MG63 (cell line): ENCODE measurements around the gene ST3GAL3. TPM values are rescaled to one million over a fixed set of nuclear protein-coding genes. Genes with fewer than 3 reads are reported as not detected.

ENCODE experiments used
- DNase-seq: peaks from one replicate; pipeline ENCODE4 v3.0.0-alpha.2; 2020
- H3K27me3 ChIP-seq: fragments of 250-450 bp; sonication (Bioruptor Pico); 2 replicates; pipeline ENCODE4 v1.5.1; 2020; ENCODE audit warnings: mild to moderate bottlenecking, moderate library complexity
- H3K36me3 ChIP-seq: fragments of 250-450 bp; sonication (Bioruptor Pico); 2 replicates; pipeline ENCODE4 v1.5.1; 2020; ENCODE audit warnings: mild to moderate bottlenecking, moderate library complexity
- H3K4me3 ChIP-seq: fragments of 250-450 bp; sonication (Bioruptor Pico); 2 replicates; pipeline ENCODE4 v1.5.1; 2020; ENCODE audit warnings: mild to moderate bottlenecking, moderate library complexity
- H3K9me3 ChIP-seq: fragments of 250-450 bp; sonication (Bioruptor Pico); 2 replicates; pipeline ENCODE4 v1.5.1; 2020; ENCODE audit warnings: mild to moderate bottlenecking, moderate library complexity
- total RNA-seq: library from RNA; depleted of rRNA; stranded (reverse); fragments of >200 nt; shearing (Covaris generic); gene quantifications from 2 replicates; pipeline ENCODE4 v1.2.3, GENCODE V29; 2014; ENCODE audit warnings: low replicate concordance

Gene ST3GAL3
- total RNA-seq, 1 experiment from 2014 or later = 9.2 TPM

DNA sequence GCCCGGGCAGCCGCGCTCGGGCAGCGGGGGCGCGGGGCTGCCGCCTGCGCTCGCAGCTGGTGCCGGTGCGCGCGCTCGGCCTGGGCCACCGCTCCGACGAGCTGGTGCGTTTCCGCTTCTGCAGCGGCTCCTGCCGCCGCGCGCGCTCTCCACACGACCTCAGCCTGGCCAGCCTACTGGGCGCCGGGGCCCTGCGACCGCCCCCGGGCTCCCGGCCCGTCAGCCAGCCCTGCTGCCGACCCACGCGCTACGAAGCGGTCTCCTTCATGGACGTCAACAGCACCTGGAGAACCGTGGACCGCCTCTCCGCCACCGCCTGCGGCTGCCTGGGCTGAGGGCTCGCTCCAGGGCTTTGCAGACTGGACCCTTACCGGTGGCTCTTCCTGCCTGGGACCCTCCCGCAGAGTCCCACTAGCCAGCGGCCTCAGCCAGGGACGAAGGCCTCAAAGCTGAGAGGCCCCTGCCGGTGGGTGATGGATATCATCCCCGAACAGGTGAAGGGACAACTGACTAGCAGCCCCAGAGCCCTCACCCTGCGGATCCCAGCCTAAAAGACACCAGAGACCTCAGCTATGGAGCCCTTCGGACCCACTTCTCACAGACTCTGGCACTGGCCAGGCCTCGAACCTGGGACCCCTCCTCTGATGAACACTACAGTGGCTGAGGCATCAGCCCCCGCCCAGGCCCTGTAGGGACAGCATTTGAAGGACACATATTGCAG is 229.3 kb downstream of the ST3GAL3 start:
- no peaks in the 10 kb centered on the region for H3K36me3 ChIP-seq
- no peaks in the 10 kb centered on the region for H3K9me3 ChIP-seq
- H3K27me3 ChIP-seq = no peaks in the 10 kb centered on the region
- no peak for DNase-seq
- H3K4me3 ChIP-seq = no peak overlapping the region

DNA sequence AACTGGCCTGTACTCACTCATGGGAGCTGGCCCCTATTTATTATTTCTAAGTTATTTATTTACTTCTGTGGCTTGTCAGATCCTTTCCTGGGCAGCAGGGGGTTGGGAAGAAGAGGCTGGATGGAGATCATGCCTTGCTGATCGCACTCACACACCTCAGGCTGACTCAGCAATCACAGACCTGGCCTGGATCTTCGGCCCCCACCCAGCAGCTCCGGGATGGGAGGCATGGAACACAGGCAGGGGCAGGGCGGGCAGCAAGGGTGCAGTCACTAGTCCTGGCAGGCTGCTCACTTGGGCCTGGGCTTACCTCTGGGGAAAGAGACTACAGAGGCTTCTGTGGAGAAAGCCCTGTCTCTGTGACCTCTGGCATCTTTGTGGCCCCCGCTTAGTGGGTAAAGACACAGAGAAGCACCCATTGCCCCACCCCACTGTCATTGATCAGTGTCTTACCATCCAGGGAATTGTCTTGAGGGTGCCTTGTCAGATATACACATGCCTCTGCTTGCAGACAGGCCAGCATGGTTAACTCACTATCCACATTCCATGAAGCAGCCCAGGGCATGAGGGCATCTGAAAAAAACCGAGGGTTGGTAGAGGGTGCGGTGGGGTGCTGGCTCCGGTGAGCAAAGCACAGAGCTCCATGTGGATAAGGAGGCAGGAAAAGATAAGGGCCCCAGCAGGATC is 230.0 kb downstream of the ST3GAL3 start:
- no peak overlapping the region for H3K4me3 ChIP-seq
- no peaks in the 10 kb centered on the region for H3K27me3 ChIP-seq
- DNase-seq = no peak
- H3K36me3 ChIP-seq = no peaks in the 10 kb centered on the region
- H3K9me3 ChIP-seq = no peaks in the 10 kb centered on the region

DNA sequence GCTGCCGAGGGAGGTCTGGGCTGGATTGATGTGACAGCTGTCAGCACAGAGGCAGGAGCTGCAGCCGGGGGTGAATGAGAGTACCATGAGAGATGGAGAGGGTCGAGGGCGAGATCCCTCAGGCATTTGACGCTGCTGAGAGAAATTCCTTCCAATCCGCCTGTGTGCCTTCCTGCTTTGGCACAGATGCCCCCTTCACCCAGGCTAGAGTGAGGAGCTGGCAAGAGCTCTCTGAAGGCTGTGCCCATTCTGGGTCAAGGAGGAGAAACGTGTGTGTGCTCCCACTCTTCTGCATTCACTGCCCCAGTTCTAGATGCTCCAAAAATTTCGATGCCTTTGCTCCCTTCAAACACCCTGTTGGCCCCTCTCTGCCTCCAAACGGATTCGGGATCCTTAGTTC is 231.0 kb downstream of the ST3GAL3 start:
- no peak for DNase-seq
- no peaks in the 10 kb centered on the region for H3K9me3 ChIP-seq
- no peaks in the 10 kb centered on the region for H3K36me3 ChIP-seq
- H3K27me3 ChIP-seq = no peaks in the 10 kb centered on the region
- H3K4me3 ChIP-seq = no peak overlapping the region

DNA sequence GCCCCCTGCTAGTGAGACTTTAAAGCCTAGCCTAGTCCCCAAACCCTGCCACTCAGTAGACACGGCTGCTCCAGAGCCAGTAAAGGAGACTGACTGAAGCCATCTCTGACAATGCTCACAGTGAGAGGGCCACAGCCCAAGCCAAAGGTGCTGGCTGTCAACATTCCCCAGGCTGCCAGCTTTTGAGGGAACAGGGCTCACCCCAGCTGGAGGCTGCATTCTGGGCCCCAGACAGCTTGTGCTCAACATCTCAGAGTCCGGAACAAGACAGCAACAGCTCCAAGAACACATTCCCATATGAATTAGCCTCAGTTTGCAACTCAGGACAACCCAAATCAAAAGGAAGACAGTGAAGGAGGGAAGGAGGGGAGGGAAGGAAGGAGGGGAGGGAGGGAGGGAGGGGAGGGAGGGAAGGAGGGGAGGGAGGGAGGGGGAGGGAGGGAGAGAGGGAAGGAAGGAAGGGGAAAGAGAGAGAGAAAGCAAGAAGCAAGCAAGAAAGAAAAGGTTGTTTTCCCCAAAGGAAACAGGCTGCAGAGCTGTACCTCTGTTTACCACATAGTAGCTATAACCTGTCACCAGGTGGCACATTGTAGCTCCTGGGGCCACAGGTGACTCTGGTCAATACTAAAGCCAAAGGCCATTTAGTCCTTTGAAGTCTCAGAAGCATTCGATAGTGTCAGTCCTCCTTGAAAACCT is 231.7 kb downstream of the ST3GAL3 start:
- Histone ChIP-seq H3K27me3 (no peaks in the 10 kb centered on the region), H3K4me3 (no peak overlapping the region), H3K36me3 (no peaks in the 10 kb centered on the region), H3K9me3 (no peaks in the 10 kb centered on the region)
- DNase-seq = no peak

DNA sequence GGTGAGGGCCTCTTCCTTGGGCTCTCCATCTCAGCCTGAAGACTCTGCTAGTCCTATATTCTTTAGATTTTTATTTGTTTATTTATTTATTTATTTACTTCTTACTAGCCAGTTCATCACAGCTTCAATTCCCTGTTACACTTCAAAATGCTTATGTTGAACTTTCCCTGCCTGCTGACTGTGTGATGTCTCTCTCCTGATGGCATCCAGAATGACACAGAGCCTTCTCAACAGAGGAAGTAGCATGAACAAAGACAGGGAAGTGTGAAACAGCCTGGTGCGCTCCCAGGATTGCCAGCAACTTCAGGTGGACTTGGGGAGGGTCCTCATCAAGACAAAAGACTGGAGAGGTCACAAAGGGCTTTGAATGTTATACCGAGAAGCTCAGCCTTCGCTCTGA is 235.1 kb downstream of the ST3GAL3 start:
- Histone ChIP-seq H3K4me3 (no peak overlapping the region), H3K9me3 (no peaks in the 10 kb centered on the region), H3K27me3 (no peaks in the 10 kb centered on the region), H3K36me3 (no peaks in the 10 kb centered on the region)
- no peak for DNase-seq

DNA sequence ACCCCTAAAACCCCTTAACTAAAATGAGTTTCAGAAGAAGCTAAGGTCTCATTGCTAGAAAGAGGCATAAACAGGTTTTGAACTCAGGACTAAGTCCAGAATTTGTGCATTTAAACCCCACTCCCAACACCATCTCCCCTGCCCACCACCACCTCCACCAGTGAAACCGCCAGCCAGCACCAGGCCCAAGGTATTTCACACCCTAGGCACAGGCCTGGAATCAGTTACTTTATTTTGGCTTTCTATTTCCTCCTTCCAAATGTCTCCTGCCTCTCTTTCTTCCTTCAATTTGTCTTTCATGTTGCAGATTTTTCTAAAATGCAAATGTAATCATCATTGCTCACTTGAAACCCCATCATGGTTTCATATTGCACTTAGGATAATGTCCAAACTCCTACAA is 237.5 kb downstream of the ST3GAL3 start:
- DNase-seq = no peak
- Histone ChIP-seq H3K36me3 (peaks cover 4% of the 10 kb centered on the region; the same call in 1 of the 2 replicates), H3K27me3 (no peaks in the 10 kb centered on the region), H3K9me3 (no peaks in the 10 kb centered on the region), H3K4me3 (no peak overlapping the region; the same call in 1 of the 2 replicates)

DNA sequence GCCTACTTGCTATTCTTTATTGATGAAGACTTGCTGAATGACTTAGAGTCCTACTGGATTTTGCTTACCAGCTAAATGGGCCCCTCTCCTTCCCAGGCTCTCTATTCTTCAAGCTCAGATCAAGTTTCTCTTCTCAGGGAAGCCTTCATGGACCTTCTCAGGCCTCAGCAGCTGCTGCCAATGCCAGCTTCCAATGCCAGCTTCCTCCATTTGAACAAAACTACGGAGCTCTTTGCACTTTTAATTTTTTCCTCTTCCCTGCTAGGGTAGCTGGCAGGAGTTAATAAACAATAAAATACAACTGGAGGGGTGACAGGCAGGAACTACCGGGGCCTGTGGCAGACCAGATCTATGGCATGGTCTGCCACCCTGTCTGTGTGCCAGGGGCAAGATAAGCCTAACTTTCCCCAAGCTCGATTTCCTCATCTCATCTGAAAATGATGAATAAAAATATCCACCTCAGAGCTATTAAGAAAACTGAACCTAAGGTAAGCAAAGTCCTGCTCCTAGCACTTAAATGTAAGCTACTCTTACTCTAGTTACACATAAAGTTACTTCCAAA is 238.4 kb downstream of the ST3GAL3 start:
- DNase-seq = no peak
- peaks cover 7% of the 10 kb centered on the region for H3K36me3 ChIP-seq
- H3K27me3 ChIP-seq = no peaks in the 10 kb centered on the region
- peak overlapping the region; percentile 76 for H3K4me3 ChIP-seq
- no peaks in the 10 kb centered on the region for H3K9me3 ChIP-seq

DNA sequence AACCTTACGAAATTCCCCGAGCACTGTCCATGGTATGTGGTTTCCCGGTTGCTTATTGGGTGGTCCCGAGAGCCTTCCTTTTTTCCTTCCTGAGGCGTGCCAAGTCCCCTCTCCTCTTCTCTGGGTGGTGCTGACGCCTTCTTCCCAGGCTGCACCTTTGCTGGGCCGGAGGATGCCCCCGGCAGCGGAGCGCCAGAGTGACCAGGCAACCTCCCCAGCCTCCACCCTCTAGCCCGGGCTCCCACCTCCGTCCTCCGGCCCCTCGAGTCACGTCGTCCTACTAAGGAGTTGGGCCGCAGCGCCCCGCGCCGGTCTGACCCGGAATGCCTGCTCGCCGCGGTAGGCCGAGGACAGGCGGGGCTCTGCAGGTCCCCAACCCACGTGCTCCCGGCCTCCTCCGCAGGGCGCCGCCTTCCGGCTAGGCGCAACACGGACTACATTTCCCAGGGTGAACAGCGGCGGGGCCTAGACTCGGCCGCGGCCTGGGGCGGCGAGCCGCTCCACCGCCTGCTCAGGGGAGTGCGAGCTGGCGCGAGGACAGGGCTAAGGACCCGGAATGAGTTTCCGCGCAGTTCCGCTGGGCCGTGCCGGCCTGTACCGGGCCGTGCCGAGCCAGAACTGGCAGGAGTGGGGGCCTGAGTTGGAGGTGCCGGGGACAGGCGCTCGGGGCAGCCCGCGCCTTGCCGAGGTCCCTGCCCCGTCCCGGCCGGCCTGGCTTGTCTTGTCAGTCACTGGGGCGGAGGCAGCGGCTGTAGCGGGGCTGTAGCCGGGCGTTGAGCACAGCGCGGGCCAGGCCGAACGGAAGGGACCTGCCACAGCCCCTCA is 239.1 kb downstream of the ST3GAL3 start, which contains the start of gene IPO13:
TSS of gene IPO13 (plus strand) at position 715 of the 825 bp plus-strand sequence. CDS start 651 bp downstream, outside the sequence.
- Histone ChIP-seq H3K36me3 (peaks cover 8% of the 10 kb centered on the region), H3K9me3 (no peaks in the 10 kb centered on the region), H3K4me3 (peak within 1 kb of the TSS; percentile 76), H3K27me3 (no peaks in the 10 kb centered on the region)
- peak; percentile 97 for DNase-seq

DNA sequence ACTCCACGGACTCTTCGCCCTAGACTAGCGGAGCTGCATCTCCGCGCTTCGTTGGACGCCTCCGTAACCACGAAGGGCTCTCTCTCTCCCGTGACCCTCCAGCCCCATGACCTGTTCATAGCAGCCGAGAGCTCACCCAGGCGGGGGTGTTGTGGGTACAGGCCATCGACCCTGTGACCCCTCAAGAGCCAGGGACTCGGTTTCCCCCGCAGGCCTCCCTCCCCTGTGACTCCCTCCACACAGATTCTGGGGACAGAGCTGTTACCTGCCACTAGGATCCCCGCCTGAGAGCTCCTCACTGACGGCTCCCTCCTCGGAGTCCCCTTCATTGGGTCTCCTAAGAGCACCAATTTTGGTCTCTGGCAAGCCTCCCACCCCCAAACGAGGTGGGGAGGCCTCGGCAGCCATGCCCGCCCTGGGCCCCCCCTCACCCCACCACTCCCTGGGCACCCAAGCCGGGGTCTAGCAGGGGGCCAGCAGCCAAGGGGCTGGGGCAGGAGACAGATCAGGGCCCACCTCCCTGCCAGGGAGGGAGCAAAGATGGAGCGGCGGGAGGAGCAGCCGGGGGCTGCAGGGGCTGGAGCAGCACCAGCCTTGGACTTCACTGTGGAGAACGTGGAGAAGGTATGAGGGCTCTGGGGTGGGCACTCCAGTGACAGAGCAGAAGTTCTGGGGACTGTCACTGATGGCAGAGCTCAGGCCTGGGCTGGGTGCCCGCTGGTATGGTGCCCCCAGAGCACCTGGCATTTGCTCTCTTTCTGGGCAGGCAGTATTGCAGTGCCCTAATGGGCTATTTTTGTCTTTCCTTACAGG is 239.9 kb downstream of the ST3GAL3 start:
- H3K4me3 ChIP-seq = peak overlapping the region; percentile 76
- no peaks in the 10 kb centered on the region for H3K9me3 ChIP-seq
- peaks cover 14% of the 10 kb centered on the region for H3K36me3 ChIP-seq
- no peak for DNase-seq
- no peaks in the 10 kb centered on the region for H3K27me3 ChIP-seq

DNA sequence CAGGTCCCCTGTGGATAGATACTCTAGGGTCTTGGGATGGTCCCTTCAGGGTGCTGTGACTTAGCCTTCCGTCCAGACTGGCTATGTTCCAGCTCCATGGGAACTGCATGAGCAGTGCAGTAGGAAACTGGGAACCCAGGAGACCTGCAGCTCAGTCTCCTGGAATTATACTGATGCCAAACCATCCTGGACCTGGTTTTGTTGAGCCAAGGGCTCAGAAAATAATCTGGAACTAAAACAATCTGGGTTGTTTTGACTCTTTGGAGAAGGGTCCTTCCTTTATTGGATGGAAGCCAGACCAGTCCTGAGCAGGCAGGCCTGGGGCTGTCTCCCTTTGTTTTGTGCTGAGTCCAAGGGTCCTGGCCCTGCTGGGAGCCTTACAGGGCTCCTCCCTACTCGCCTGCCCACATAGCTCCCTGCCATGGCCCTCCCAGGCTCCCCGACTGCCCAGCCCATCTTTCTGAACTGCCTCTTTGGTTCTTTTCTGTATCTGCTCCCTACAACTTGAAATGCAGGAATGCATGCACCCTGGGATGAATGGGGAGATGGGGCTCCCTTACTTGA is 240.6 kb downstream of the ST3GAL3 start:
- no peak for DNase-seq
- Histone ChIP-seq H3K27me3 (no peaks in the 10 kb centered on the region), H3K36me3 (peaks cover 14% of the 10 kb centered on the region), H3K4me3 (peak overlapping the region; percentile 76), H3K9me3 (no peaks in the 10 kb centered on the region)

DNA sequence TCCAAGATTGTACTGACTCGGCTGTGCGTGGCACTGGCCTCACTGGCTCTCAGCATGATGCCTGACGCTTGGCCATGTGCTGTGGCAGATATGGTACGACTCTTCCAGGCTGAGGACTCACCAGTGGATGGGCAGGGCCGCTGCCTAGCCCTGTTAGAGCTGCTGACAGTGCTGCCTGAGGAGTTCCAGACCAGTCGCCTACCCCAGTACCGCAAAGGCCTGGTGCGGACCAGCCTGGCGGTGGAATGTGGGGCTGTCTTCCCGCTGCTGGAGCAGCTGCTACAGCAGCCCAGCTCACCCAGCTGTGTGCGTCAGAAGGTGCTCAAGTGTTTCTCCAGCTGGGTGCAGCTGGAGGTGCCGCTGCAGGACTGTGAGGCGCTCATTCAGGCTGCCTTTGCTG is 242.3 kb downstream of the ST3GAL3 start:
- no peak overlapping the region for H3K4me3 ChIP-seq
- no peaks in the 10 kb centered on the region for H3K9me3 ChIP-seq
- H3K36me3 ChIP-seq = peaks cover 14% of the 10 kb centered on the region
- DNase-seq = no peak
- H3K27me3 ChIP-seq = no peaks in the 10 kb centered on the region

DNA sequence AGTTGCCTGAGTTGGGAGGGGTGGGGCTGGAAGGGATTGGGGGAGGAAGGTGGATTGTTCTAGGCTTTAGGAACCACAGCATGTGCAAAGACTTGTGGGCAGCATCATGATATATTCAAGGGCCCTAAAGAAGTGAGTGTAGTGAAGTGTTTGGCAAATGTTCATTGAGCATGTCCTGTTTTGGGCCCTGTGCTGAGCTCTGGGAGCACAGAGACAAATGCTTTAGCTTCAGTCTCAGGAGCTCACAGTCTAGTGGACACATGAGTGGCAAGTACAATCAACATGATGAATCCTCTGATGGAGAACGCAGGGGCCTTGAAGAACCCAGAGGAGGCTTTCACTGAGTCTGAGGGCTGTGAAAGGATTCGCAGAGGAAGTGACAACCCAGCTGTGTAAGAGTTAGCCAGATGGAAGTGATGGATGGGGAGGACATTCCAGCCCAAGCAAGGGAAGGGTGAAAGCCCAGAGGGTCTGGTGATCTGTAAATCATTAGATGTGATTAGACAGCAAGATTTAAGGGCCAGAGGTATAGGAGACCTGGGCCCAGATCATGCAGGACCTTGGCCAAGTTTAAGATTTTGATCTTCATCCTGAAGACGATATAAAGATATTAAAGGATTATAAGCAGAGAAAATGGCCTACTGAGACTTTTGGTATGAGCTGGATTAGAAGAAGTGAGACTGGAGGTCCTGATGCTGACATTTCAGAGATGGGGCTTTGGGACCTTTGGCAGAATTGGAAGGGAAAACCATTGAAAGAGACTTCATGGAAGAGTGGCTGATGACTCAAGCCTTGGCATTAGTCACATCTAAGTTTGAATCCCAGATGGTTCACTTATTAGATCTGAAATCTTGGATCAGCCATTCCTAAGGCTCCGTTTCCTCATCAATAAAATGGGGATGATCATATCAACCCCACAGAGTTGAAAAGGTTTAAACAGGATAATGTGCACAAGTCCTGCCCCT is 244.0 kb downstream of the ST3GAL3 start:
- Histone ChIP-seq H3K27me3 (no peaks in the 10 kb centered on the region), H3K36me3 (peaks cover 16% of the 10 kb centered on the region), H3K4me3 (no peak overlapping the region), H3K9me3 (no peaks in the 10 kb centered on the region)
- no peak for DNase-seq

DNA sequence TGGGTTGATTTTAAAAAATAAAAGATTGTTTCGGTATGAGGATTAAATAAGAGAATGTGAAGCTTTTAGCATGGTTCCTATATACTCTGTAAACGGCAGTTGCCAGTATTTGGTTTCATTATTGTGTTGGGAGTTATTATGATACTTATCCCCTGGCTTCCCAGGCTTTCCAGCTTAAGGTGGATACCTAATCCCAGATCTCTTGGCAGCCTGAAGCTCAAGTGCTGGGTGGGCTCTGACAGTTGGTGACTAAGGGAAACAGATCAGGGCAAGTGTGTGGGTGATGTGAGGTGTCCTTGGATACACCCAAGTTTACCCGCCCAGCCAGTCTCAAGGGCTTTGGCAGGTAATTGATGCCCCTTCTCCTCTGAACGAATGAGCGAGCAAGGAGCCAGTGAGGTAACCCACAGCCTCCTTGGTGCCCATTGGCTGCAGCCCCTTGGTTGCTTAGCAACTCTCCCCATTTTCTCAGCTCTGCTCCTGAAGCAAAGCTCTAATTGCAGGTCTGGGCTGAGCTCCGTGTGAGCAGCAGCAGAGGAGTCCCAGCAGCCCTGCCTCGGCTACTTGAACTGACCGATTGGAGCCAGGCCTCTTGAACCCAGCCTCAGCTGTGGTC is 245.5 kb downstream of the ST3GAL3 start:
- H3K36me3 ChIP-seq = peaks cover 22% of the 10 kb centered on the region
- DNase-seq = no peak

DNA sequence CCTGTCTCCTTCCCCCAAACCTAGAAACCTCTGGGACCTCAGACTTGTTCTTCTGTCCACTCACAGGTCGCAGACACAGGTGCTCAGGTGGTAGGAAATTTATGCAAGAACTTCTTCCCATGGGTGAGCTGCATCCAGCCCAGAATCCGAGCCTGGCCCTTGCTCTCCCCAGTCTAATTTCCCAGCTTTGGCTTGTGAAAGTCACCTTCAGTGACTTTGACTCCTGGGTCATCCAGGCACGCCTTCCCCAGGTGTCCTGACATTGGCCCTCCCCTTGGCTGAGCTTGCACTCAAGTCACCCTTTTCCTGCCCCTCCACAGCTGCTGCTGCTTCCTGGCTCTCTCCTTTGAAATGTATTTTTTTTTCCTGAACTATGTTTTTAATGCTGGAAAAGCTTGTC is 246.0 kb downstream of the ST3GAL3 start:
- Histone ChIP-seq H3K9me3 (no peaks in the 10 kb centered on the region), H3K27me3 (no peaks in the 10 kb centered on the region), H3K36me3 (peaks cover 25% of the 10 kb centered on the region), H3K4me3 (no peak overlapping the region)
- no peak for DNase-seq

More for the DNA sequence above, 245.5 kb downstream of the ST3GAL3 start:
- H3K9me3 ChIP-seq = no peaks in the 10 kb centered on the region
- H3K27me3 ChIP-seq = no peaks in the 10 kb centered on the region
- no peak overlapping the region for H3K4me3 ChIP-seq
